Keratinocyte (primary cell): ENCODE measurements around the gene TRAM2.

Source experiments
- EZH2 ChIP-seq: IDR thresholded peaks from one replicate; pipeline ENCODE4 v1.6.1; 2012; ENCODE audit warnings: inconsistent platforms, mild to moderate bottlenecking, low read length, moderate library complexity
- TF ChIP-seq, protein P1 (sequence below), 3 experiments: IDR thresholded peaks in 1 of 3; conservative IDR thresholded peaks in 1 of 3; optimal IDR thresholded peaks in 1 of 3; 2 replicates in 2 of 3; 3 replicates in 1 of 3; pipeline versions ENCODE3 to v1.5.1; 2011; ENCODE audit warnings: low read length in 3 of 3, mild to moderate bottlenecking in 3 of 3, moderate library complexity in 2 of 3, control low read depth in 1 of 3, inconsistent platforms in 1 of 3; ENCODE audit not compliant: insufficient read depth in 2 of 3; ENCODE audit errors: extremely low read depth in 1 of 3

DNA sequence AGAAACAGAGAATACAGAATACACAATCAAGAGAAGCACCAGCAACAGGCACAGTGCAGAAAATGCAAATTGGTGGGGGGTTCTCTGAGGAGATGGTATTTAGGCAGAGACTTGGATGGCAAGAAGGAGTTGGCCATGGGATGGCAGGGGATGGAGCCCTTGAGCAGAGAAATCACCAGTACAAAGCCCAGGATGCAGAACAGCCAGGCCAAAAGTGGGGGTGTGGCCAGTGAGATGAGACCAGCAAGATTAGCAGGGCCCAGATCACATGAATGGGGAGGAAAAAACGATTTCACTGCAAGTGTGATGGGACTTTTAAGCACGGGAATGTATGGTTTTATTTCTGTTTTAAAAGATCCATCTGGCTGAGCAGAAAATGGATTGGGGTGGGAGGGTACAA lies 63.4 kb downstream of the TRAM2 start:
- TF ChIP-seq, protein P1, sequence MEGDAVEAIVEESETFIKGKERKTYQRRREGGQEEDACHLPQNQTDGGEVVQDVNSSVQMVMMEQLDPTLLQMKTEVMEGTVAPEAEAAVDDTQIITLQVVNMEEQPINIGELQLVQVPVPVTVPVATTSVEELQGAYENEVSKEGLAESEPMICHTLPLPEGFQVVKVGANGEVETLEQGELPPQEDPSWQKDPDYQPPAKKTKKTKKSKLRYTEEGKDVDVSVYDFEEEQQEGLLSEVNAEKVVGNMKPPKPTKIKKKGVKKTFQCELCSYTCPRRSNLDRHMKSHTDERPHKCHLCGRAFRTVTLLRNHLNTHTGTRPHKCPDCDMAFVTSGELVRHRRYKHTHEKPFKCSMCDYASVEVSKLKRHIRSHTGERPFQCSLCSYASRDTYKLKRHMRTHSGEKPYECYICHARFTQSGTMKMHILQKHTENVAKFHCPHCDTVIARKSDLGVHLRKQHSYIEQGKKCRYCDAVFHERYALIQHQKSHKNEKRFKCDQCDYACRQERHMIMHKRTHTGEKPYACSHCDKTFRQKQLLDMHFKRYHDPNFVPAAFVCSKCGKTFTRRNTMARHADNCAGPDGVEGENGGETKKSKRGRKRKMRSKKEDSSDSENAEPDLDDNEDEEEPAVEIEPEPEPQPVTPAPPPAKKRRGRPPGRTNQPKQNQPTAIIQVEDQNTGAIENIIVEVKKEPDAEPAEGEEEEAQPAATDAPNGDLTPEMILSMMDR (optimal IDR thresholded peaks at IDR 0.05 in 1 of 3, IDR thresholded peaks at IDR 0.05 in 1 of 3, conservative IDR thresholded peaks at IDR 0.05 in 1 of 3; ENCODE audit: extremely low read depth in 1 of 3, insufficient read depth in 2 of 3, low read length in 3 of 3), result no peak
- no peak for TF ChIP-seq EZH2
